NCI-H2107 treated with DMSO at 0.1 percent for 48 hours (cell line): ENCODE results near the gene AKAP9.
"Not testable (repeated sequence)": the region's sequence is repeated elsewhere in the genome, so short reads cannot be mapped to it uniquely, and the experiment has no call there.

Source experiments
- DNase-seq: peaks from one replicate; lab custom pipeline; 2025; ENCODE audit not compliant: unreplicated experiment; lab: John Stamatoyannopoulos, UW

AKAP9 gene

DNA sequence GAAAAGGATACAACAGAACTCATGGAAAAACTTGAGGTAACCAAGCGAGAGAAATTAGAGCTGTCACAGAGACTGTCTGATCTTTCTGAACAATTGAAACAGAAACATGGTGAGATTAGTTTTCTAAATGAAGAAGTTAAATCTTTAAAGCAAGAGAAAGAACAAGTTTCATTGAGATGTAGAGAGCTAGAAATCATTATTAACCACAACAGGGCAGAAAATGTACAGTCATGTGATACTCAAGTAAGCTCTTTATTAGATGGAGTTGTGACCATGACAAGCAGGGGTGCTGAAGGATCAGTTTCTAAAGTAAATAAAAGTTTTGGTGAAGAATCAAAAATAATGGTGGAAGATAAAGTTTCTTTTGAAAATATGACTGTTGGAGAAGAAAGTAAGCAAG, 62.1 kb downstream of the AKAP9 start:
- no peak for DNase-seq

DNA sequence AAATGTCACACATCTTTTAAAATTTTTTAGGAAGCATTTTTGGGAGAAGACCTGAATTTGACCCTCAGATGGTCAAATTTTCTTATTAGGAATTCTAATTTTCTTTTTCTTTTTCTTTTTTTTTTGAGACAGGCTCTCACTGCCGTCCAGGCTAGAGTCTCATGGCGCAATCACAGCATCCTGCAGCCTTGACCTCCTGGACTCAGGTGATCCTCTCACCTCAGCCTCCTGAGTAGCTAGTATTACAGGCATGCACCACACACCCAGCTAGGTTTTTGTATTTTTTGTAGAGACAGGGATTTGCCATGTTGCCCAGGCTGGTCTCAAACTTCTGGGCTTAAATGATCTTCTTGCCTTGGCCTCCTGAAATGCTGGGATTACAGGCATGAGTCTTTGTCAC, 65.4 kb downstream of the AKAP9 start:
- no peak for DNase-seq

DNA sequence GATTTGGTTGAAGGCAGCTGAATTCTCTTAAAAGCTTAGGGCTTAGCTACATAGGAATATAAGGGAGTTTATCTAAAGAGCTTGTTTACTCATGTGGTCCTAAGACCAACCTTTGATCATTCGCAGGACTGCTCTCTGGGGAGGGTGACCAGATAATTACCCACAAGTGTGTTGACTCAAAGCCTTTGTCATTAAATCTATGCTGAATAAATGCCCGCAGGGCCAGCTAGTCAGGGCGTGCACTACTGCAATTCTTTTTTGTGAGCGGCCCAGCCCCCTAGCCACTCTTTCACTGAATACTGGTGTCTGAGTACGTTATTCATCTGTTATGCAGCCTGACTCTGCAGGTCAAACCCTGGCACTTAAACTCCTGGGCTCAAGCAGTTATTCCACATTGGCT, 69.6 kb downstream of the AKAP9 start:
- DNase-seq: no peak

DNA sequence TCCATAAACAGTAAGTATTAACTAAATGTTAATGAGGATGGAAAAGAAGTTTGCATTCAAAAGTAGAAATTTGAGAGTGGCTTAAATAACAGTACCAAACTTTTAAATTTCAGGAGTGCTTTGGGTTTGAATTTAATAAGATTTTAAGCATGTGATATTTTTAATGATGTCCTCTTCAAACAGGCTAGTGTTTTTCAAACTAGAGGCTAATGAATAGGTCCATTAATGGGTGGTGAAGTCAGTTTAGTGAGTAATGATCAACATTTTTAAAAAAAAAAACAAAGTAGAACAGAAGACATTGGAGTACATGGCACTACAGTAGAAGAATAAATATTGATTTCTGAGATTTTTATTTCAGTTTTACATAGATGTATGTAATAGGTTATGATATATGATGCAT, 72.9 kb downstream of the AKAP9 start:
- no peak for DNase-seq

DNA sequence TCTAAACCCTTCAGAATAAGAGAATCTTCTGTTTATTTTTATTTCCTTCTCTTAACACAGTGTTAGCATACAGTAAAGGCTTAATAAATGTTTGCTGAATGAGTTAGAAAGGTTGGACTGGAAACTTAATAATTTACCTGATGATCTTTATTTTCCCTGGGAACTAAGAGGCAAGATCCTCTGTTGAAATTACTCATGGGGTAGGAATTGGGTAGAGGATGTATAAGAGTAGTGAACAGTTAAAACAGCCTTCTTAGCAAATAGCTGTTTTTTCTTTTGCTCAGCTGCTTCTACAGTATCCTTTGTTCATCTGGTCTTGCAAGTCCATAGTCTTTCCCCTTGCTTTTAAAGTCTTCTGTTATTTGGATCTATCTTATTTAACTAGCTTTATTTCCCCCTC, 80.0 kb downstream of the AKAP9 start:
- DNase-seq: no peak

DNA sequence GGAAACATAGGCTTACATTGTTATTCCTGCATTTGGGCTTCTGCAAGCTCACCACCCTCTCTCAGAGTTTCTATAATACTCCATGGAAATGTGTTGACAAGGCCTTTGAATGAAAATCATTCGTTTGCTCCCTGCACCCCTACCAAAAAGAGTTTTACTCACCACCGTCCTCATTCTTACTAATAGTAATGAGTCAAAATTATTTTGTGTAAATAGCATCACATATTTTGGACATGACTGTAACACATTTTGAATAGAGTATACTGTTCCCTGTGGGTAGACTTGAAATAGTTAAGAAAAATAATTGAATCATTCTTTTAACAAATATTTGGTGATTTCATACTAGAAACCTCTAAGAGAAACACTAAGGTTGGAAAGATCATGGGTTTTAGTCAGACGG, 84.6 kb downstream of the AKAP9 start:
- DNase-seq: no peak

DNA sequence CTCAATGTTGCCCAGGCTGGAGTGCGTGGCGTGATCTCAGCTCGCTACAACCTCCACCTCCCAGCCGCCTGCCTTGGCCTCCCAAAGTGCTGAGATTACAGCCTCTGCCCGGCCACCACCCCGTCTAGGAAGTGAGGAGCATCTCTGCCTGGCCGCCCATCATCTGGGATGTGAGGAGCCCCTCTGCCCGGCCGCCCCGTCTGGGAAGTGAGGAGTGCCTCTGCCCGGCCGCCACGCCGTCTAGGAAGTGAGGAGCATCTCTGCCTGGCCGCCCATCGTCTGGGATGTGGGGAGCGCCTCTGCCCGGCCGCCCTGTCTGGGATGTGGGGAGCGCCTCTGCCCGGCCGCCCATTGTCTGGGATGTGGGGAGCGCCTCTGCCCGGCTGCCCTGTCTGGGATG, 86.0 kb downstream of the AKAP9 start:
- DNase-seq: not testable (repeated sequence)

DNA sequence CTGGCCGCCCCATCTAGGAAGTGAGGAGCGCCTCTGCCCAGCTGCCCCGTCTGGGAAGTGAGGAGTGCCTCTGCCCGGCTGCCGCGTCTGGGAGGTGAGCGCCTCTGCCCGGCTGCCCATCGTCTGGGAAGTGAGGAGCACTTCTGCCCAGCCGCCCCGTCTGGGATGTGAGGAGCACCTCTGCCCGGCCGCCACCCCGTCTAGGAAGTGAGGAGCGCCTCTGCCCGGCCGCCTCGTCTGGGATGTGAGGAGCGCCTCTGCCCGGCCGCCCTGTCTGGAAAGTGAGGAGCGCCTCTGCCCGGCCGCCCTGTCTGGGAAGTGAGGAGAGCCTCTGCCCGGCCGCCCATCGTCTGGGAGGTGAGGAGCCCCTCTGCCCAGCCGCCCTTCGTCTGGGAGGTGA, 86.5 kb downstream of the AKAP9 start:
- not testable (repeated sequence) for DNase-seq

DNA sequence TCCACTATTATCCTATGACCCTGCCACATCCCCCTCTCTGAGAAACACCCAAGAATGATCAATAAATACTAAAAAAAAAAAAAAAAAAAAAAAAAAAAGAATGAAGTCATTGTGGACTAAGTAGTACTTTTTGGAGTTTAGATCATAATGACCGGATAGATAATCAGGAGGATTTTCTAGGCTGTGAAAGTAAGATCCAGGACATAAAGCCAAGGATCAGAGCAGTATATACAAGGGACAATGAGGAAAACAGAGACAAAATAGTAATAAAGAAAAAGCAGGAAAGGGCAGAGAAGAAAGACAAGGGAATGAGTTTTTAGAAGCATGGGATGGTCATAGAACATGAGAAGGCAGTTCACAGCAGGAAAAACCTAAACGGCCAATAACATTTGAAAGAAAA, 87.6 kb downstream of the AKAP9 start:
- no peak for DNase-seq

DNA sequence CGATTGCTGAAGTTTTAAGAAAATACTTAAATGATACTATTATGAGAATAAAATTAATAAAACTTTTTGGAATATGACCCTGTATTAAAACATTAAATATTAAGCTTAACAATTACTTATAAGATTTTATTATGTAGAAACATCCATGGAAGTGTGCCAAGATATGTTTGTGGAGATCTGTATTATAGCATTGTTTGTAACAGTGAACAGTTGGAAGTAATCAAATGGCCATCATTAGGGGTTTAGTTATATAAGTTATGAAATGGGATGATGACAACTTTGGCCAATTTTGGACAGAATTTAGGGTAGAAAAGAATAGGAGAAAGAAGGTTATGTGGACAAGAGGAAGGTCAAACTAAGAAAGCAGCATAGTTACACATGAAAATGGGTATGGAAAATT, 88.0 kb downstream of the AKAP9 start:
- DNase-seq: no peak

DNA sequence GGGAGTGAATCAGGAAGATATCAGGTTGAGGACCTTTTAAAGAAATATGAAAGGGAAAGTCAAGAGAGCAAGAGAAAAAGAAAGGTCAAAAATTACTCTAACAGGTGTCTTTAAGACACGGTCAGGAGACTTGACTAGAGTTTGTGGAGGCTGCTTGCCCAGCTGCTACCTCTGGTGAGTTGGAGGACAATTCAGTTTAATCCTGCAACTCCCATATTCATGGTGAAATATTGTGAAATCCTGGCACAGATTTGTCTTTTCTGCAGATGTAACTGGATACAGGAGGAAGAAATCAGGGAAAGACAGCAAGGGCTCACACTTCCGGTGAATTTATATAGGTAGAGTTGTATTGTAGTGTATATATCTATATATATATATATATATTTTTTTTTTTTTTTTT, 93.5 kb downstream of the AKAP9 start:
- DNase-seq: no peak

DNA sequence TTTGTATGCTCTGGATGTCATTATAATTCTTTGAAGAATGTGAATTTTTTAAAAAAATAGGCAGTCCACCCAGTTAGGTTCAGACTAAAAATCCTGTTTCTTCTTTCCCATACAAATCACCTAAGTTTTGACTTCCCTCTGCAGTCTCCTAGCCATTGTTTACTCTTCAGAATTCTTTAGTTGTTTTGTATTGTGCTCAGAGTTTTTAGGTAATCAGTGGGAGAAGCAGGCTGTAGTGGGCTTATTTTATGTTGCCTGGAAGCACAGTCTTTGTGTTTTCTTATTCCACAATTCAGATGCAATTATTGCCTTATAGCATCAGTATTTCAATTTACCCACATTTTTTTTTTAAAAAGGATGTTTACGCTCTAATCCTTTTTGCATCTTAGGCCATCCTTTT, 94.9 kb downstream of the AKAP9 start:
- DNase-seq: no peak

DNA sequence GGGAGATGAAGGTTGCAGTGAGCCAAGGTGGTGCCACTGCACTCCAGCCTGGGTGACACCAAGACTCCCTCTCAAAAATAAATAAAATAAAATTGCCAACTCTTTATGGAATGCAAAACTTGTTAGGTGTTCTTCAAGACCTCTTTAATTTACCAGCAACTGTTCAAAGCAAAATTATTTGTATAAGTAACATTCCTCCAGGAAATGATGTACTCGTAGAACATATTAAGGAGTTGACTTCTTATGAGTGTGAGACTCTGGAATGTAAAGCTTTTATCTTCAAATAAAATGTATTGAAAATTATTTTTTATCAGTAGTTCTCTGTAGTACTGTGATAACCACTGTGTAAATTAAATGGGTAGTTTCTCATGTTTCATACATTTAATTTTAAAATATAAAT, 99.2 kb downstream of the AKAP9 start:
- no peak for DNase-seq

DNA sequence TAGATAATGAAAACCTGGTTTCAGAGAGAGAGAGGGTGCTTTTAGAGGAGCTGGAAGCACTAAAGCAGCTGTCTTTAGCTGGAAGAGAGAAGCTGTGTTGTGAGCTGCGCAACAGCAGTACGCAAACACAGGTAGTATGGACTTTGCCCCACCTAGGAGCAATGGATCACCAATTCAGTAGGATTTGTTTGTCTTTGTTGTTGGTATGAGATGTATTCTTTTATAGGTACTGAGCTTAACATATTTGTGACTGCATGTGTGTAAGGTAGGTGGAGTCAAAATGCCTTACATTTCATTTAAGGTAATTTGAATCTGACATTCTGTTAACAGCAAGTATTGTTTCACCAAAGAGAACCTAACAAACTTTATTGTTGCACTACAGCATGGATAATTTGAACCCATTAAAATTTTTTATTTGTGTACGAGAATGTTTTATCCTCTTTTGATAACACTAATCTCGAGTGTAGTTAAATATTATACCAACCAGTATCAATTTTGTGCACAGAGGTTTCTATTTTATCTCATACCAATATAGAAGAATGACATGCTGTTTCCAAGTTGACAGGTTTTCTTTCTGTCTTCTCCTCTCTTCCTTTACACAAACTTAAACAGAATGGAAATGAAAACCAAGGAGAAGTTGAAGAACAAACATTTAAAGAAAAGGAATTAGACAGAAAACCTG, 101.5 kb downstream of the AKAP9 start:
- no peak for DNase-seq

DNA sequence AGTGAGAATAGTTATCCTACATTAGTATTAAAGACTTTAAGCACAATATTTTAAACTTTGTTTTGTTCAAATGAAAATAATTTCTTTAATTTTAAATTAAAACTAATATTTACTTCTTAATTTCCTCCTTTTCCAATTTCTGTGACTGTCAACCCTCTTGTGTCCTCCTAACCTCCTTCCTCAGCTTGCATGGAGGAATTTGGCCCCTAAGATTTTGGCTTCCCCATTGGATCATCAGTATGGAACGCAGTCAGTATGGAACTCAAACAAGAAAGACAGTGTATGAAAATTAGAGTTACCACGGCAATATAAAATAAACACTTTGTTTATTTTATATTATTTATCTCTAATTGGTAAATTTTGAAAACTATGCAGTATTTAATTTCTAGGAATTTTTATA, 102.4 kb downstream of the AKAP9 start:
- no peak for DNase-seq

DNA sequence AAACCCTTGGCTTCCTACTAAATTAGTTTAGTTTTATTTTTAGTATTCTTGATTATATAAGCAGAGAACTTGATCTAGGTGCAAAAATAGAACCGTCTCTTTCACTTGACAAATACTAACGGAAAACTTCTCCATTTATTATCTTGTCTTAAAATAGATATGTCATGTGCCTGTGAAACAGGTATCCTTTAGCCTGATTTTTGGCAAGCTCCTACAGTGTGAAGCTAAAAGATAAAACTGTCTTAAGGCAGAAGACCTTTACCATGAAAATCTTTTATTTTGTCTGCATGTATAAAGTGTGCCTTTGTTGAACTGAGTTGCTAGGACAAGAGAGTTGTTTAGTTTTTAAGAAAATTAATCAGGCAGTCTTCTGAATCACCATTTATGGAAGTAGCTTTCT, 103.0 kb downstream of the AKAP9 start:
- no peak for DNase-seq

DNA sequence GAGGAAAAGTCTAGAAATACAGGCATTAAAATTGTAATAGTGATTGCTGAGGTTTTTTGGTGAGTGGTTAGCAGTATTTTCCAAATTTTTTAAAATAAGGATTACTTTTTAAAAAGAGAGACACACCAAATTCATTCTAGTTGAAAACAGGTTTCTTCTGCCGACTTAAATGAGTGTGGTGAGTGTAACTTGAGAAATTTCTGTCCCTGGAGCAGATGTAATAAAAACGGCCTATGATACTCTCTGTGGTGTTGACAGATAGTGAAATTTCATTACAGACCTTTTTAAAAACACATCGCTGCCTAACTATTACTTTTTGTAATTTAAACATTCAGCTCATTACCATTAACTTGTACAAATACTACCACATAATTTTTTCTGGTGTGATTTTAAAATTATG, 103.5 kb downstream of the AKAP9 start:
- DNase-seq: peak; percentile 14

DNA sequence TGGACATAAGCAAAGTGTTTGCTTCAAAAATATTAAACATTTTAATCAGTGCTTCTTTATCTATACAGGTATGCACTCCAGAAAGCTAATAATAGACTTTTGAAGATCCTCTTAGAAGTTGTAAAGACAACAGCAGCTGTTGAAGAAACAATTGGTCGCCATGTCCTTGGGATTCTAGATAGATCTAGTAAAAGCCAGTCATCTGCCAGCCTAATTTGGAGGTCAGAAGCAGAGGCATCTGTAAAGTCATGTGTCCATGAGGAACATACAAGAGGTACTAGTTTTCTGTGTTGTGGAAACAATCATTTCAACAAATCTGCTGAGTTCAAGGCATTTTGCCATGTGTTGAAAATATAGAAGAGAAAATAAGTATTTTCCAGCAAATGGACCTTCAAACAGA, 104.3 kb downstream of the AKAP9 start:
- DNase-seq: no peak

DNA sequence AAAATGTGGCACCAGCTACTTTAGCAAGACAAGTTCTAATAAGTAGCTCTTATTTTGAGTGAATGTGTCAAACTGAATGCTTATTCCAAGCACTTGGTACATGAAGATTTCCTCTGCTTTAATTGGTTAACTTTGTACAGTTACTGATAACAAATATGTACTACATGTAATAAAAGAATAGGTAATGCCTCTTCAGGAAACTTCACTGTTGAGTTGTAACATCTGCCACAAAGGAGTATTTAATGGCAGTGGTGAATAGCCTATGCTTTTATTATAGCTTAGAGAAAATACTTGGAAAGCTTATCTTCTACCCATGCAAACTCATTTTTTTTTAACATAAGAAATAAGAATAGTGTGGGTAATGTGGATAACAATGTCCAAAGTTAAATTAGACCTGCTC, 111.0 kb downstream of the AKAP9 start:
- no peak for DNase-seq

DNA sequence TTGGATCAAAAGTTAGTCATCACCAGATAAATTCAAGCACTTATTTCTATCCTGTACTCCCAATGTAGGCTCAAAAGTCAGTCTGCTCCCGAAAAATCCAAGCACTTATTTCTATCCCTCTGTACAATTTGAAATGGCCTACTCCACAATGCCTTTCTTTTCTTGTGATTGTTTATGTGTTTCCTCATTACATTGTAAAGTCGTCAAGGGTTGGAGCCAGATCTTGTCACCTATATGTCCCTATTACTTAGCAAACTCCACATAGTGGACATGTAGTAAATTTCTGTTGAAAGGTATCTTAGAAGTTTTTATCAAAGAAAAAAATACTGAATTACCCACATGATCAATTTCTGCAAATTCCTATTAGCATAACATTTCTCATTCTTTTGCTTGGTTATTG, 111.5 kb downstream of the AKAP9 start:
- DNase-seq: no peak

DNA sequence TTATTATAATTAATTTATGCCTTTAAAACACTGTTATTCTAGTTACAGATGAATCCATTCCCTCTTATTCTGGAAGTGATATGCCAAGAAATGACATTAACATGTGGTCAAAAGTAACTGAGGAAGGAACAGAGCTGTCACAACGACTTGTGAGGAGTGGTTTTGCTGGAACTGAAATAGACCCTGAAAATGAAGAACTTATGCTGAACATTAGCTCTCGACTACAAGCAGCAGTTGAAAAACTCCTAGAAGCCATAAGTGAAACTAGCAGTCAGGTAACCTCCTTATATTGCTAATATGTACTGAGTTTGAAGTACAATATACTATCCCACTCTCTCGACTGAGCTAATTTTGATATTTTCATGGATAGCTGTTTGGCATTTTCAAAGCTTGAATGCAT, 112.0 kb downstream of the AKAP9 start:
- no peak for DNase-seq

DNA sequence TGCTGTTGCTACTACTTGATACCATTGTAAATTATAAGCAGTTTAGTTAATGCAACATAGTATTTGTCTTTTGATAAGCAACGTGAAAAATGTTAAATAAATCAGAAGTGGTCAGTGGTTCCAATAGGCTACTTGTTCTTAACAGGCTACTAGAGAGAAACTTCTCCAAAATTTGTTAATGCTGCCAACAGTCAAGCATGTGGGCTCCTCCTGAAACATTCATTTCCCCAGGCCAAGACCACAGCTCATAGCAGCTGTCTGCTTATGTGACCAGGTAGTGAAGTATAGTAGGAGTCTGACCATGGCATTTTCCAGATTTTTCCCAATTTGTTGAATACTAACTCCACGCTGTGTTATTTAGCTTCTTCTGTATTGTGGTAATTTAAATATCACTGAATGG, 112.7 kb downstream of the AKAP9 start:
- DNase-seq: no peak

DNA sequence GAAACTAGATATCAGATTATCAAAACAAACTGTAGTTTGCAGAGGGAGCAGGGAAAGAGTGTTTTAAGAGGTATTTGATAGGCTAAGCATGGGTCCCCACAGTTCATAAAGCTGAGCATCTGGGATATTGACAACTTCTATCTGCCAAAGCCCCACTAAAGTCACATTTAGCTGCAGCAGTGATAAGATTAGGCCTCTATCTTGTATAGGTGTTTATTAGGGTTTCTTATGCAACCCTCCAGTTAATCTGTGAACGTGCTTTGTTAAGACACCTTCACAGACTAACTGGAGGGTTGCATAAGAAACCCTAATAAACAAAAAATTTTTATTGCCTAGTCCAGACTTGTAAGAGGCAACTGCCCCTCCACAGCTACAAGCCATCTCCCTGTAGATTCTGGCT, 115.6 kb downstream of the AKAP9 start:
- no peak for DNase-seq

DNA sequence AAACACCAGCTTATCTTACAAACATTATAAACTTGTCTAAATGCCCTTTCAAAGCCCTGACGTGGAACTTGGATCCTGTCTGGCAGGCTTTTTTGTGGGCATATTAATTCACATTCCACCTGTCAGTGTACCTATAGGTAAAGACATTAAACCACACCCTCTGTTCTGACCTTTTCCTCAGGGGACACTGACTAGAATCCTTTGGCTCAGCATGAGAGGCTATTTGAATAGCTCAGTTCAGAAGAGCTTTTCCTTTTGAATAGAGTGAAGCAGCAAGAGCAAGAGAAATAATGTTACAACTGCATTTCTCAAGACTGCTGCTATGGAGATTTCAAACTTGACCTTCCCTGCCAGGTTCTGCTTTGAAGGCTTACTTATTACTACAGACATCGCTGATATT, 116.7 kb downstream of the AKAP9 start:
- DNase-seq: peak; percentile 91
